NCI-H1417 (cell line): ENCODE measurements around the gene LIMD2.

Source experiments
- DNase-seq, 3 experiments: peaks; one replicate each; lab custom pipeline; 2025; lab: John Stamatoyannopoulos, UW

The LIMD2 gene

DNA sequence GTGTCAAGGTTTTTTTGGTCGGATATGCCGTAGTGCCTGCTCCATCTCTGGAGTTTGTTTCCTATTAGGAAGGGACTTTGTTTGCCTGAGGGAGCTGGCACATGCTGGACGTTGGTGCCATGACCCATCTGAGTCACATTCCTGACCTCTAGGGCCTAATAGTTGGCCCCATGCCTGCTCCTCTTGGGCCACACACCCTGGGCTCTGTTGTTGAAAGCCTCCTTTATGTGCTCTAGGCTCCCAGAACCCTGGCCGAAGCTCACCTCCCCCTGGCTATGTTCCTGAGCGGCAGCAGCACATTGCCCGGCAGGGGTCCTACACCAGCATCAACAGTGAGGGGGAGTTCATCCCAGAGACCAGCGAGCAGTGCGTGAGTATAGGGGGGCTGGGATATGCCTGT, 18.4 kb downstream of the LIMD2 start:
- no peak for DNase-seq

DNA sequence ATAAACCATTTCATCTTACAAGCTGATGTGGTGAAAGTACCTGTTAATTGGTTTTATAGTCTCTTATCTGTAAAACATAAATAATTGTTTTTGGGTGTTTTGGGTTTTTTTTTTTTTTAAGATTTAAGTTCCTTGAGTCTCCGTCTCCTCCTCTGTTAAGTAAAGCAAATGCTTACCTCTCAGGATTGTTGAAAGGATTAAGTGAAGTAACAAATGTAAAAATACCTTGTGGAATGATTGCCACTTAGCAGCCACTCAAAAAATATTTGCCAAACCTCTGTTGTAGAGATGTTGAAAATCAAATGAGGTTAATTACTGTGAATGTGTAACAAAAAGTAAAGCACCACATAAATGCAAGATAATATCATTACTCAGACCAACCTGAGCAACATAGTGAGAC, 19.2 kb downstream of the LIMD2 start:
- DNase-seq = no peak

GRCh38 chr17:63679214-63679613, 20.7 kb downstream of the LIMD2 start:
- no peak for DNase-seq

GRCh38 chr17:63676584-63676983, 23.3 kb downstream of the LIMD2 start:
- no peak for DNase-seq

DNA sequence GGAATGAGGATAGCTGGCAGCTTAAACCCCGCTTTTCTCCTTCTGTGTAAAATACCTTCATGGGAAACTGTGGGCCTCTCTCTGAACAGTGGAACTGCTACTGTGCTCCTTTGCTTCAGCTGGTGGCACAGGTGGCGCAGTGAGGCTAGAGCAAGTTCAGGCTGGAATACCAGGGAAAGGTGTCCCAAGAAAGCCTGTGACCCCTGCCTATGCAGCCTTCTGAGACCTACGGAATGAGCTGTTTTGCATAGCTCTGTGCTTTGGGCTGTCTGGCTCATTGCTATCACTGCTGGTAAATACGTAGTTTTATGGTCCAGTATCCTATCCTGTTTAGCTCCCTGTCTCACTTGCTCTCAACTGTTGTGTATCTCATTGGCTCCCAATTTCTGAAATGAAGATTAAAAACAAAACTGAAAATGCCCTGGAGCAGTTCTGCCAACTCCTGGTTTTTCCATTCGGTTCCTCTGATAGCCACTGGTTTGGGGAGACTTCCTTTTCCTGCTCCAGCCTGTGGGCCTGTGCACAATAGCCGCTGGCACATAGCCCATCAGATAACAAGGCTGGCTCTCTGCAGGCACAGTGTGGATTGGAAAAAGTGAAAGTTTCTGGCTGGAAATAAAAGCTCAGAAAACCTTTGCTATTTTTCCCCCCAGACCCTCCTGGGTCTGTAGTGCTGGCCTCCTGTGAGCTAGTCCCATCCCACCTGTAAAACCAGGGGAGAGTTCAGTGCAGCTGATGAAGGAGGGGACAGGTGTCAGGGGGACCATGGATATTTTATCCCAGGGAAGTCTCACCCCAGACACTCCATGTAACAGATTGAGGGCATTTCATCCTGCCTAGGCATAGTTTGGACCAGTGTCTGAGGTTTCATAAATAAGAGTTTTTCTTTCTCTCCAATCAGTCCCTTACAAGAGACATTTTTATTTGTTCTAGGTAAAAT, 24.0 kb downstream of the LIMD2 start:
- peak in 1 of 3 experiments; percentile 3 for DNase-seq

GRCh38 chr17:63675231-63675606, 24.7 kb downstream of the LIMD2 start:
- no peak for DNase-seq

GRCh38 chr17:63672856-63673255, 27.1 kb downstream of the LIMD2 start:
- DNase-seq = no peak

DNA sequence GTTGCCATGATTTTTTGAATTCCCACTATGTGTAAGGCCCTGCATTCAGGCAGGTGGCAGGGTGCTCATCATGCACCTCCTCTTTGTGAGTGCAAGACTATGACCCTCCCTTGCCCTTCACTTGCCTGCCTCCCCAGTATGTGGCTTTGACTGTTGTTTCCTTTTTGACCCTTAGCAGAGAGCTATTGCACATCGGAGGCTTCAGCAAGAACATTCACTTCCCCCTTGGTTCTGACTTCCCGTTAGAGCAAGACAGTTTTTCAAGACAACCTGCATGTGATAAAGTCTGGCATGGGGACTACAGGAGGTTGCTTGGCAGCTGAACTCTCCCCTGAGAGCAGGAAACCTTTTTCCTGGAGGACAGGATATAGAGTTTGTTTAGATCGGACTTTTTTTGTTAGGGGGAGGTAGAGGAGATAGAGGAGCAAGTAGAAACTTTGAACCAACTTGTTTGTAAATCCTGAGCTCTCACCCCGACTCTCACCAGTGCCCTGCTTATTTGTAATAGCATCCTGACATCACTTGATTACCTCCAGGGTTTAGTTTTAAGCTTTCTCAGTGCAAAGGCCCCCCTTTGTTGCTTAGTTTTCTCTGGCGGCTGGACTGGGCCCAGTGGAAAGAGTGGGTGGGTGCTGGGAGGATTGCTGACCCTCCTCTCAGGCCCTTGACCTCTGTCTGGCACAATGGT, 34.3 kb downstream of the LIMD2 start:
- no peak for DNase-seq

DNA sequence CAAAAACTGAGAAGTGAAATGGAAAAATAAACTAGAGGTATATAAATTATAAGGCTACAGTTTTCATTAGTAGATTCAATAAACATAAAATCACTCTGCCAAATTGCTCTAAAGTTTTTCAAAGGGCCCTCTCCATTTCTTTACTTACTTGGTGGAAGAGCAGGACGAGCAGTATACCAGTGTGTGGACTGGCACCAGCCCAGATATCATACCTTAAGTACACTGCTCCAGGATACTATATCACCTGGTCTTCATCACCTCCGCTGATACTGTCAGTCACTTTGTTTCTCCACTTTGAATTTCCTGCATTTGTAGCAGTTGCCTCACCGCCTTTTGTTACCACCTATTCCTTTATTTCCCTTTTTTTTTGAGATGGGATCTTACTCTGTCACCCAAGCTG, 40.1 kb downstream of the LIMD2 start:
- DNase-seq = no peak

DNA sequence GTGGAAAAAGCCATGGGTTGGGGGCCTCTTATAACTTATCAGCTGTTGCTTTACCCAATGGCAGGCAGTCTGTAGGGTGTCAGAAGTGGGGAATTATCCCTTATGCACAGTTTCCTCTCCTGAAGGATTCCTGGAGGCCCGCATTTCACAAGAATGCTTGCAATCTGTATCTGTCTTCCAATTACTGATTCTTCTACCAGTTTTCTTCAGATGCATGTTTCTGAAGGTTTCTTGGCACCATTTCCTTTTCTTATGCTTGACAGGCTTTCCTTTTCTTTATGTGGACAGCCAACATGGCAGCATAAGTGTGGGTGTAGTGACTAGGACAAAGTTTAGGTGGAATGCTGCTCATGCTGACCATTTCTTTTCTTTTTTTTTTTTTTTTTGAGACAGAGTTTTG, 41.6 kb downstream of the LIMD2 start:
- DNase-seq = no peak

- DNase-seq = no peak
Measured at GRCh38 chr17:63657786-63658185, 42.1 kb downstream of the LIMD2 start.

DNA sequence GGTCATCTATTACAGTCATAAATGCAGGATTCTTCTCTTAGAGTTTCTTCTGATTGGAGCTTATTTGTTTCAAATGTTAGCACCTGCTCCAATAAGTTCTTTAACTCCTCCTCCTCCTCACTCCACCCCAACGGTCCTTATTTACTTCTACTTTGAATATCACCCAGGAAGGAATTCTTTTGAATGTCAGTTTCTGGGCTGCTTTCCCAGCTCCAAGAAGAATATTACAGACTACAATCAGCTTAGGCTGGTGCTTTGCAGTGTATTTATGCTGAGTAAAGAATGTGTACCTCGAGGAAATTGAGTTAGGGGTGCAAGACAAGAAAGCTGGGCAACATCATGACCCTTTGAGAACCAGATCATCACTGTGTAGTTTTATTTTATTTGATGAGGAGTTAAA, 46.9 kb downstream of the LIMD2 start:
- no peak for DNase-seq

DNA sequence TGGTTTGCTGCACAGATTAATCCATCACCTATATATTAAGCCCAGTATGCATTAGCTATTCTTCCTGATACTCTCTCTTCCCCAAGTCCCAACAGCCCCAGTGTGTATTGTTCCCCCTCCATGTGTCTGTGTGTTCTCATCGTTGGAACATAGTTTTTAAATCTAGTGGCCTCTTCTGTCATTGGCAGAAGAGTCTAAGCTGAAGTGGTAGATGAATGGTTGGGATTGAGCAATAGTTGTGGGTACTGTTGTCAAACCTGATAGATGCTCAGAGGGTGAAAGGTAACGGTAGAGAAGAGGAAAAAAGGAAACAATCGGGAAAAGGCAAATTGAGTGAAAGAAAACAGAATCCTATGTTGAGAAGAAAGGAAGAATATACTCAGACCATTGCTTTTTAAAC, 47.8 kb downstream of the LIMD2 start:
- no peak for DNase-seq

DNA sequence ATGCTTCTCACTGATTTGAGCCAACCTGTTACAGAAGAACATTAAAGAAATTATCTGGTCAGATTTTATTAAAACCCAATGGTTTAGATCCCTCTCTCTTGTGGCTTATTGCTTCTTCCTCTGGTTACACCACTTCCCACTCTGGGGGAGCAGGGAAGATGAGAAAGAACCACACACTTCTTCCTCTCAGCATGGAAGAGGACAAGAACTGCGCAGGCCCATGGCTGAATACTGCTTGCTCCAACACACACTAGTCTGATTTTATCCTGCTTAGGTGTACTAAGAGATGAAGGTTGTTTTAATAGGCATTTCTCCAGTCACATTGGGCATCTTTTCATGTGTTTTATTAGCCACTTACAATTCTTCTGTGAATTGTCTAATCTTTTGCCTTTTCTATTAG, 50.1 kb downstream of the LIMD2 start:
- no peak for DNase-seq

DNA sequence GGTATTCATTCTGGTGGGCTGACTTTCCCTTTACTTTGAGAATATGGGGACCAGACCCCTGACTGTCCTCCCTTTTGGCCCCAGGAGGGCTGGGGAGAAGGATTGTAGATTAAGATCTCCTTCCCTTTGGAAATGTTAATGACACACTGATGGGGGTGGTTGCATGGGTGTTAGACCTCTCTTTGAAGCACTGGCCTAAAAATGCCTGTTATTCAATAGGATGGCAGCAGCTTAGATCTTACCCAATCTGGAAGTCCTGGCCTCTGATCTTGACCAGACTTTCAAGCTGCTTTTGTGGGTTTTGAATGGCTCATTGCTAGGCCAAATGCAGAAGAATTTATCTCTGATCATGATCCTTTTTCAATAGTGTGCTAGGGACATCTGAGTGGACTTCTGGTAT, 52.0 kb downstream of the LIMD2 start:
- DNase-seq = no peak

DNA sequence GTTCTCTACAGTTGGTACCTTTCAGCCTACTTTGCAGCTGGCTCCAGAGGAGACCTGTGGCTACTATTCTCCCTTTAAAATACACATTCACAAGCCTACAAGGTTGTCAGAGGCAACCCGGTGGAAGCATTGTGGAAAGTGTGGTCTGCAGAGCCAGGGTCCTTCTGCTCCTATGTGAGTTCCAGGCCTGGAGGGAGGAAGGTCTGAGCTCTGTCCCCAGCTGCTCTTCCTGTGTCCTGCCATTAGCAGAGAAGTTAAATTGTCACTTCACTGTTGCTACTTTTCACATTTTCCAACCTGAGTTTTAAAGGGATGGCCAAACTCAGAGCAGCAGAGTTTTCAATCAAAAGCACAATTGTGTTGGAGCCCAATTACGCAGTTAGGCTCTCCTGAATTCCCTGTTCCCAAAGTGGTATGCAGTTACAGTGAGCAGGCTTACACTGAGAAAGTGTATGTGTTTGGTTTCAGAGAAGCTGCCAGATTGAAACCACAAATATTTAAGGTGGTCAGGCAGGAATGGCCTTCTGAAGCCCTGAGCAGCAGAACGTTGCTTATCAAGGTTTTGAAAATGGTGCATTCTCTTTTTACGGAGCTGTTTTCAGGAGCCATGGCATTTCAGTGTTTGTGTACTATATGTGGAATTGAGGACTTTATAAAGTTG, 52.7 kb downstream of the LIMD2 start:
- no peak for DNase-seq

- DNase-seq = no peak
Measured at GRCh38 chr17:63646488-63646806, 53.5 kb downstream of the LIMD2 start.
